ENCODE measurements around the gene HOXB5.

Gene HOXB5

GRCh38 chr17:48620461-48621139, 27.0 kb upstream of the HOXB5 start:
- no peak overlapping the region for H3K27ac ChIP-seq (ENCODE audit: low read length)
- H4K20me1 ChIP-seq (ENCODE audit: insufficient read depth, low read length) = no peaks in the 10 kb centered on the region
- no peaks in the 10 kb centered on the region for H3K79me2 ChIP-seq (ENCODE audit: low read length)
- peaks cover 65% of the 10 kb centered on the region for H3K27me3 ChIP-seq (ENCODE audit: low read depth, low read length)
- no peak overlapping the region for H3K9ac ChIP-seq (ENCODE audit: low read length)
- peaks cover 7% of the 10 kb centered on the region for H3K4me1 ChIP-seq (ENCODE audit: low read length)
- no peak overlapping the region for H3K4me3 ChIP-seq (ENCODE audit: low read length)
- no peaks in the 10 kb centered on the region for H3K36me3 ChIP-seq (replicated peaks; ENCODE audit: low read depth, low read length)
- no peak overlapping the region for H2AFZ ChIP-seq (ENCODE audit: low read depth, low read length)
- no peak for TF ChIP-seq EZH2phosphoT487 (IDR thresholded peaks at IDR 0.05; ENCODE audit: low read depth)
- TF ChIP-seq CTCF (IDR thresholded peaks at IDR 0.05; ENCODE audit: low read depth, low read length) = no peak
- no peak overlapping the region for H3K4me2 ChIP-seq (ENCODE audit: low read length)
- H3K9me3 ChIP-seq (ENCODE audit: insufficient read depth, low read length) = no peaks in the 10 kb centered on the region

DNA sequence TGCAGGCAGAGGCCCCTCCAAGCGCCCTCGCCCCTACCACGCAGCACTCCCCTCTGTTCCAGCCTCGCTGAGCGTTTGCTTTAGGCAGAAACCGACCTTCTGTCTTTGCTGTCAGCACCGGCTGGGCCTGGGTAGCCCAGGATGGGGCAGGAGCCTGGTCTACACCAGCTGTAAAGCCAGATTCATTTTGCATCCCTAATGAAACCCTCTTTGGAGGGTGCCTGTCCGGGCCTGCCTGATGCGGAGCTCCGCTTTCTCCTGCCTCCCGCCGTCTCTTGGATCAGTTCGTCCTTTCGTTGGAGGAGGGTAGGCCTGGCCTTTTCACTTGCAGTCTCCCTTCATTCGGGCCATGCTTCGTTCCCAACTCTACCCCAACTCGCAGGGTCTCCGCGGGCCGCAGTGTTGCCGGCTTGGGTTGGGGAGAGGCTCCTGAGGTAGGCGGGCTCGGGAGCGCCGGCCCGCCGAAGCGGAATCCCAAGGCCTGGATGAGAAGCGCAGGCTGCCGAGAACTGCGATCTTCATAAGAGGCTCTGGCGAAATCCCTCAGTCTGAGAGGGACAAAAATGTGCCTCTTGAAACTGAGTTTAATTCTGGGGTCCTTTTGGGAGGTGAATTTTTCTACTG, 26.4 kb upstream of the HOXB5 start:
- no peak for TF ChIP-seq CTCF (IDR thresholded peaks at IDR 0.05; ENCODE audit: low read depth, low read length)
- TF ChIP-seq EZH2phosphoT487 (IDR thresholded peaks at IDR 0.05; ENCODE audit: low read depth) = no peak
- H3K4me2 ChIP-seq (ENCODE audit: low read length) = no peak overlapping the region
- no peak overlapping the region for H3K4me3 ChIP-seq (ENCODE audit: low read length)

GRCh38 chr17:48618256-48618896, 24.8 kb upstream of the HOXB5 start:
- no peaks in the 10 kb centered on the region for H4K20me1 ChIP-seq (ENCODE audit: insufficient read depth, low read length)
- H3K4me1 ChIP-seq (ENCODE audit: low read length) = peaks cover 7% of the 10 kb centered on the region
- H3K36me3 ChIP-seq (replicated peaks; ENCODE audit: low read depth, low read length) = no peaks in the 10 kb centered on the region
- H2AFZ ChIP-seq (ENCODE audit: low read depth, low read length) = peak overlapping the region; percentile 56; the same call in 1 of the 2 replicates
- TF ChIP-seq EZH2phosphoT487 (IDR thresholded peaks at IDR 0.05; ENCODE audit: low read depth) = no peak
- peak; percentile 91 for TF ChIP-seq CTCF (IDR thresholded peaks at IDR 0.05; ENCODE audit: low read depth, low read length)
- H3K27ac ChIP-seq (ENCODE audit: low read length) = no peak overlapping the region
- peak overlapping the region; percentile 40 for H3K9ac ChIP-seq (ENCODE audit: low read length)
- peak overlapping the region; percentile 72 for H3K4me3 ChIP-seq (ENCODE audit: low read length)
- no peaks in the 10 kb centered on the region for H3K9me3 ChIP-seq (ENCODE audit: insufficient read depth, low read length)
- peaks cover 53% of the 10 kb centered on the region for H3K27me3 ChIP-seq (ENCODE audit: low read depth, low read length)
- no peaks in the 10 kb centered on the region for H3K79me2 ChIP-seq (ENCODE audit: low read length)
- H3K4me2 ChIP-seq (ENCODE audit: low read length) = peak overlapping the region; percentile 70

More for the DNA sequence above, 26.4 kb upstream of the HOXB5 start:
- no peak overlapping the region for H2AFZ ChIP-seq (ENCODE audit: low read depth, low read length)
- H3K9me3 ChIP-seq (ENCODE audit: insufficient read depth, low read length) = no peaks in the 10 kb centered on the region
- H3K4me1 ChIP-seq (ENCODE audit: low read length) = peaks cover 7% of the 10 kb centered on the region
- H3K9ac ChIP-seq (ENCODE audit: low read length) = no peak overlapping the region
- H3K27ac ChIP-seq (ENCODE audit: low read length) = no peak overlapping the region
- H3K79me2 ChIP-seq (ENCODE audit: low read length) = no peaks in the 10 kb centered on the region
- H4K20me1 ChIP-seq (ENCODE audit: insufficient read depth, low read length) = no peaks in the 10 kb centered on the region
- H3K27me3 ChIP-seq (ENCODE audit: low read depth, low read length) = peaks cover 64% of the 10 kb centered on the region
- H3K36me3 ChIP-seq (replicated peaks; ENCODE audit: low read depth, low read length) = no peaks in the 10 kb centered on the region
